Fibroblast of lung (primary cell): Measurements from ENCODE around the gene STMN3. TPM values are rescaled to one million over a fixed set of nuclear protein-coding genes. Genes with fewer than 3 reads are reported as not detected.

Experiments
- DNase-seq, 2 donors: peaks; one replicate each; pipeline versions ENCODE4 v3.0.0 to v3.0.0-alpha.2; 2010; ENCODE audit warnings: low read depth in 2 of 2
- H2AFZ ChIP-seq: 2 replicates; pipeline ENCODE4 v1.5.1; 2012; ENCODE audit warnings: low read length, control low read depth, inconsistent platforms
- H3K27ac ChIP-seq: 2 replicates; pipeline ENCODE4 v1.5.1; 2011; ENCODE audit warnings: low read length, control low read depth; ENCODE audit not compliant: insufficient read depth
- H3K27me3 ChIP-seq: 2 replicates; pipeline ENCODE4 v1.5.1; 2011; ENCODE audit warnings: mild to moderate bottlenecking, low read length; ENCODE audit not compliant: control insufficient read depth, insufficient read depth
- H3K36me3 ChIP-seq: 2 replicates; pipeline ENCODE4 v1.5.1; 2011; ENCODE audit warnings: low read length; ENCODE audit not compliant: control insufficient read depth, insufficient read depth
- H3K4me1 ChIP-seq: 2 replicates; pipeline ENCODE4 v1.5.1; 2011; ENCODE audit warnings: low read length; ENCODE audit not compliant: control insufficient read depth, insufficient read depth; ENCODE audit errors: extremely low read depth
- H3K4me2 ChIP-seq: 2 replicates; pipeline ENCODE4 v1.5.1; 2011; ENCODE audit warnings: low read length, control low read depth; ENCODE audit not compliant: insufficient read depth; ENCODE audit errors: extremely low read depth
- H3K4me3 ChIP-seq, 4 experiments: fragments of 200-600 bp in 1 of 4; sonication (generic) in 1 of 4; replicated peaks in 1 of 4; 2 replicates each; pipeline ENCODE4 v1.5.1; 2011 to 2016; ENCODE audit warnings: low read length in 4 of 4, low read depth in 3 of 4, mild to moderate bottlenecking in 3 of 4, control low read depth in 2 of 4, inconsistent platforms in 1 of 4, mixed read lengths in 1 of 4; ENCODE audit not compliant: insufficient read depth in 1 of 4; ENCODE audit errors: control extremely low read depth in 1 of 4
- H3K79me2 ChIP-seq: 2 replicates; pipeline ENCODE4 v1.5.1; 2012; ENCODE audit warnings: mild to moderate bottlenecking, low read length, inconsistent platforms; ENCODE audit not compliant: control insufficient read depth, insufficient read depth
- H3K9ac ChIP-seq: 2 replicates; pipeline ENCODE4 v1.5.1; 2011; ENCODE audit warnings: mild to moderate bottlenecking, low read length, control low read depth; ENCODE audit not compliant: insufficient read depth
- H3K9me3 ChIP-seq: 2 replicates; pipeline ENCODE4 v1.5.1; 2012; ENCODE audit warnings: low read depth, low read length; ENCODE audit not compliant: control insufficient read depth, insufficient read depth
- H4K20me1 ChIP-seq: 2 replicates; pipeline ENCODE4 v1.5.1; 2011; ENCODE audit warnings: low read length; ENCODE audit not compliant: control insufficient read depth, insufficient read depth; ENCODE audit errors: extremely low read depth
- EZH2 ChIP-seq: IDR thresholded peaks from 2 replicates; pipeline ENCODE4 v1.5.1; 2012; ENCODE audit warnings: low read length, control low read depth, mild to moderate bottlenecking; ENCODE audit errors: missing control alignments
- polyA plus RNA-seq, 2 donors: library from polyadenylated mRNA; depleted of rRNA in 1 of 2; stranded (reverse) in 1 of 2; unstranded in 1 of 2; fragments of >200 nt; gene quantifications; 2 replicates each; pipeline ENCODE4 v1.2.1, GENCODE V29; 2011 to 2012; ENCODE audit warnings: missing spikeins in 1 of 2
- total RNA-seq: library from RNA; depleted of rRNA; stranded (reverse); fragments of >200 nt; gene quantifications from 2 replicates; pipeline ENCODE4 v1.2.1, GENCODE V29; 2014
- TF ChIP-seq, protein P1 (sequence below), 2 donors: IDR thresholded peaks in 1 of 2; conservative IDR thresholded peaks in 1 of 2; 1 replicate in 1 of 2; 2 replicates in 1 of 2; pipeline ENCODE4 v1.5.1; 2011 to 2012; ENCODE audit warnings: low read length in 2 of 2, control low read depth in 1 of 2, inconsistent platforms in 1 of 2, low read depth in 1 of 2, mild to moderate bottlenecking in 1 of 2

The STMN3 gene
- total and polyA plus RNA-seq, 2 donors (not counting 1 experiment from before 2014, with no cell fraction given) = 3.7 to 34.3 TPM

DNA sequence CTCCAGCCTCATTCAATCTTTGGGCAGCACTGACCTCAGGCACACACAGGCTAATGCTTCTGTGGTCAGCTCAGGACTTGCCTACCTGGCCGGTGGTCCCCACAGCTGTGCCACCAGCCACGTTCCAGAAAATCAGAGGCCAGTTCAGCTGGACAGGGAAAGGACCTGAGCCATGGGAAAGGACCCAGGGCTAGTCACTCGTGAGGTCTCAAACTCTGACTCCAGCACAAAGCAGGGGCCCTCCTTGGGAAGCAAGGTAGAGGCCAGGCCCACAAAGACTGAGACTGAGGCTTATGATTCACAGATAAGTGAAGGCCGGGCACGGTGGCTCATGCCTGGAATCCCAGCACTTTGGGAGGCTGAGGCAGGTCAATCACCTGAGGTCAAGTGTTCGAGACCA is 56.8 kb downstream of the STMN3 start:
- no peaks in the 10 kb centered on the region for H3K79me2 ChIP-seq
- DNase-seq = no peak
- peaks cover 16% of the 10 kb centered on the region for H3K36me3 ChIP-seq
- no peaks in the 10 kb centered on the region for H3K27me3 ChIP-seq
- no peak overlapping the region for H3K9ac ChIP-seq
- no peaks in the 10 kb centered on the region for H3K9me3 ChIP-seq
- H3K4me3 ChIP-seq = no peak overlapping the region
- peaks cover 8% of the 10 kb centered on the region for H3K4me1 ChIP-seq
- no peak overlapping the region for H3K27ac ChIP-seq
- H4K20me1 ChIP-seq = no peaks in the 10 kb centered on the region
- H2AFZ ChIP-seq = no peak overlapping the region
- H3K4me2 ChIP-seq = no peak overlapping the region
- TF ChIP-seq, protein P1, sequence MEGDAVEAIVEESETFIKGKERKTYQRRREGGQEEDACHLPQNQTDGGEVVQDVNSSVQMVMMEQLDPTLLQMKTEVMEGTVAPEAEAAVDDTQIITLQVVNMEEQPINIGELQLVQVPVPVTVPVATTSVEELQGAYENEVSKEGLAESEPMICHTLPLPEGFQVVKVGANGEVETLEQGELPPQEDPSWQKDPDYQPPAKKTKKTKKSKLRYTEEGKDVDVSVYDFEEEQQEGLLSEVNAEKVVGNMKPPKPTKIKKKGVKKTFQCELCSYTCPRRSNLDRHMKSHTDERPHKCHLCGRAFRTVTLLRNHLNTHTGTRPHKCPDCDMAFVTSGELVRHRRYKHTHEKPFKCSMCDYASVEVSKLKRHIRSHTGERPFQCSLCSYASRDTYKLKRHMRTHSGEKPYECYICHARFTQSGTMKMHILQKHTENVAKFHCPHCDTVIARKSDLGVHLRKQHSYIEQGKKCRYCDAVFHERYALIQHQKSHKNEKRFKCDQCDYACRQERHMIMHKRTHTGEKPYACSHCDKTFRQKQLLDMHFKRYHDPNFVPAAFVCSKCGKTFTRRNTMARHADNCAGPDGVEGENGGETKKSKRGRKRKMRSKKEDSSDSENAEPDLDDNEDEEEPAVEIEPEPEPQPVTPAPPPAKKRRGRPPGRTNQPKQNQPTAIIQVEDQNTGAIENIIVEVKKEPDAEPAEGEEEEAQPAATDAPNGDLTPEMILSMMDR (conservative IDR thresholded peaks at IDR 0.05 in 1 of 2, IDR thresholded peaks at IDR 0.05 in 1 of 2; ENCODE audit: low read depth in 1 of 2, low read length in 2 of 2) = no peak
- TF ChIP-seq EZH2 = no peak

DNA sequence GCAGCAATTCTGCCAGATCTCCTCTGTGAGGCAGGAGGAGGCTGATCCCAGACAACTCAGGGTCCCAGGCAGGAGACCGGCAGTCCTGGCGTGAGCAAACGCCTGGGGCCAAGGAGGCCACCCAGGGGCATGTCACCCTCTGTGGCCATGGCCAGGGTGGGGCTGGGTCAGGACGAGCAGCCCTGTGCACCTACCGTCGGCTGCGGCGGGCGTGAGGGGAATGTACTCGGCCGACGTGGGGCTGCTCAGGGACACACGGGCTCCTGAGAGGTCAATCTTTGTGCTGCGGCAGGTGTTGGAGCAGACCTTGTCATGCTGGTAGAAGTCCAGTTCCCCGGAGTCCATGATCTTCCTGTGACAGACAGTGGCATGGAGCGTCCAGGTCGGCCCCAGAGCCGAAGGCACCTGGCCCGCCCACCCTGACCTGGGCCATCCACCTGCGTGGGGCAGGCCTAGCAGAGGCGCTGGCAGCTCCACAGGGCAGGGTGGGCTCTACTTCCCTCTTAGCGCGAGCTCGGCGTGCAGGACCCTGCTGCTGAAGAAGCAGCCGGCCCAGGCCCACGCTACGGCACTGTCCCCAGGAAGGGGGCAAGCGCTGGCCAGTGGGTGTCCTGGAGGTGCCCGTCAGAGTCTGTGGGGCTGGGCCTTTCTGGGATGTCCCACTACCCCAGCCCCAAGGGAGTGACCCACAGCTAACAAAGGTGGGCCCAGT is 57.7 kb downstream of the STMN3 start:
- Histone ChIP-seq H3K4me3 (no peak overlapping the region), H3K4me2 (no peak overlapping the region), H3K9ac (no peak overlapping the region), H4K20me1 (no peaks in the 10 kb centered on the region), H3K4me1 (peaks cover 8% of the 10 kb centered on the region), H3K79me2 (no peaks in the 10 kb centered on the region), H2AFZ (no peak overlapping the region), H3K36me3 (peaks cover 21% of the 10 kb centered on the region), H3K27me3 (no peaks in the 10 kb centered on the region), H3K27ac (no peak overlapping the region), H3K9me3 (no peaks in the 10 kb centered on the region)
- TF ChIP-seq EZH2 = no peak
- TF ChIP-seq, protein P1 (conservative IDR thresholded peaks at IDR 0.05 in 1 of 2, IDR thresholded peaks at IDR 0.05 in 1 of 2; ENCODE audit: low read depth in 1 of 2, low read length in 2 of 2) = no peak
- DNase-seq = no peak

DNA sequence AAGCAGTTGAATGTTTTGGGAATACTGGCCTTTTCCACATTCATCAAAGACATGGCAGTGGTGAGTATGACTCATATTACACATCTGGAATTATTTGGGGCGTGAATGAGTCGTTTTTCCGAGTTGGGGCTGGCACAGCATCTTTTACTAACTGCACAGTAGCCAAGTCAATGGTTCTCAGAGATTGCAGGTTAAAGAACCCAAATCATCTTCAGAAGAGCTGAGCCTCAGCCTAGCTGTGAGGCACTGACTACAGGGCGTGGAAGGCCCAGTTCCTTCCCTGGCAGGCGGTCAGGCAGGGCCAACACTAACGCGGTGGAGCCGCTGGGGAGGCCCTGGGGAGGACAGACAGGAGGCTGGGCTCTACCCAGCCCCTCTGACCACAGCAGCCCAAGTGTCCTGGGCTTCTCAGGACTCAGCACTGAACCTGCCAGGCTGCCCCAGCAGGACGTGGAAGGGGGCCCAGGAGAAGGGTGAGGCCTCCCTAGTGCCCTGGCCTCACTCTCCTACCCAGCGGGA is 59.1 kb downstream of the STMN3 start:
- Histone ChIP-seq H3K36me3 (peaks cover 22% of the 10 kb centered on the region), H4K20me1 (no peaks in the 10 kb centered on the region), H3K4me1 (peaks cover 8% of the 10 kb centered on the region), H3K9me3 (no peaks in the 10 kb centered on the region), H3K27ac (peak overlapping the region; percentile 72), H3K79me2 (no peaks in the 10 kb centered on the region), H2AFZ (no peak overlapping the region), H3K9ac (peak overlapping the region; percentile 30), H3K4me3 (no peak overlapping the region), H3K4me2 (peak overlapping the region; percentile 8), H3K27me3 (no peaks in the 10 kb centered on the region)
- DNase-seq = peak; percentile 69 to 85
- TF ChIP-seq, protein P1 (conservative IDR thresholded peaks at IDR 0.05 in 1 of 2, IDR thresholded peaks at IDR 0.05 in 1 of 2; ENCODE audit: low read depth in 1 of 2, low read length in 2 of 2) = no peak
- no peak for TF ChIP-seq EZH2
